CD14-positive monocyte (primary cell): ENCODE measurements around the gene STT3B. TPM values are rescaled to one million over a fixed set of nuclear protein-coding genes. Genes with fewer than 3 reads are reported as not detected.

ENCODE experiments used
- DNase-seq, 3 donors: peaks; one replicate each; pipeline ENCODE4 v3.0.0-alpha.2; 2011 to 2022
- H2AFZ ChIP-seq: 2 replicates; pipeline ENCODE4 v1.6.0; 2012; ENCODE audit warnings: mild to moderate bottlenecking, low read depth, low read length, inconsistent platforms; ENCODE audit not compliant: insufficient read depth, poor library complexity, severe bottlenecking
- H3K27ac ChIP-seq, 2 donors: 1 replicate in 1 of 2; 2 replicates in 1 of 2; pipeline ENCODE4 v1.5.1; 2012 to 2013; ENCODE audit warnings: low read length in 2 of 2, control low read depth in 1 of 2, inconsistent platforms in 1 of 2, low read depth in 1 of 2, mild to moderate bottlenecking in 1 of 2
- H3K27me3 ChIP-seq, 2 donors: one replicate each; pipeline versions ENCODE4 v1.6.0 to v1.6.1; 2011 to 2013; ENCODE audit warnings: low read length in 2 of 2; ENCODE audit not compliant: control insufficient read depth in 2 of 2, insufficient read depth in 2 of 2
- H3K36me3 ChIP-seq, 2 donors: replicated peaks in 1 of 2; 1 replicate in 1 of 2; 2 replicates in 1 of 2; pipeline versions ENCODE4 v1.5.1 to v1.6.1; 2012 to 2013; ENCODE audit warnings: low read length in 2 of 2, control low read depth in 1 of 2, inconsistent platforms in 1 of 2, mild to moderate bottlenecking in 1 of 2; ENCODE audit not compliant: insufficient read depth in 2 of 2, control insufficient read depth in 1 of 2
- H3K4me1 ChIP-seq, 2 donors: 1 replicate in 1 of 2; 2 replicates in 1 of 2; pipeline versions ENCODE4 v1.5.1 to v1.6.1; 2012 to 2013; ENCODE audit warnings: low read length in 2 of 2, control low read depth in 1 of 2, inconsistent platforms in 1 of 2, mild to moderate bottlenecking in 1 of 2, moderate library complexity in 1 of 2; ENCODE audit not compliant: insufficient read depth in 2 of 2, control insufficient read depth in 1 of 2
- H3K4me2 ChIP-seq: replicated peaks from 2 replicates; pipeline ENCODE3; 2012; ENCODE audit warnings: low read length, moderate library complexity, mild to moderate bottlenecking; ENCODE audit not compliant: poor library complexity, severe bottlenecking; ENCODE audit errors: extremely low read depth
- H3K4me3 ChIP-seq, 3 experiments: fragments of 200-600 bp in 1 of 3; sonication (generic) in 1 of 3; replicated peaks in 1 of 3; 1 replicate in 2 of 3; 2 replicates in 1 of 3; pipeline ENCODE4 v1.5.1; 2011 to 2013; ENCODE audit warnings: low read length in 3 of 3, mild to moderate bottlenecking in 3 of 3, control low read depth in 2 of 3, low read depth in 2 of 3, inconsistent platforms in 1 of 3, moderate library complexity in 1 of 3
- H3K79me2 ChIP-seq: 2 replicates; pipeline ENCODE4 v1.6.0; 2012; ENCODE audit warnings: mild to moderate bottlenecking, control low read depth, inconsistent platforms, low read length, moderate library complexity; ENCODE audit not compliant: insufficient read depth
- H3K9ac ChIP-seq: 2 replicates; pipeline ENCODE4 v1.6.0; 2017; ENCODE audit warnings: low read length, mild to moderate bottlenecking; ENCODE audit not compliant: insufficient read depth, poor library complexity, severe bottlenecking
- H3K9me3 ChIP-seq, 2 donors: replicated peaks in 1 of 2; 1 replicate in 1 of 2; 2 replicates in 1 of 2; pipeline versions ENCODE4 v1.5.1 to v1.6.1; 2012 to 2013; ENCODE audit warnings: low read length in 2 of 2, control low read depth in 1 of 2; ENCODE audit not compliant: control insufficient read depth in 1 of 2, insufficient read depth in 1 of 2
- H4K20me1 ChIP-seq: 2 replicates; pipeline ENCODE4 v1.6.0; 2012; ENCODE audit warnings: mild to moderate bottlenecking, low read length, control low read depth, moderate library complexity; ENCODE audit not compliant: insufficient read depth
- H3K27ac Mint-ChIP-seq, 7 donors: one replicate each; pipeline ENCODE4 v1.8.0; 2020; ENCODE audit warnings: mild to moderate bottlenecking in 7 of 7, mixed read lengths in 7 of 7, moderate library complexity in 6 of 7, inconsistent platforms in 2 of 7
- H3K27me3 Mint-ChIP-seq, 3 donors: one replicate each; pipeline ENCODE4 v1.8.0; 2021 to 2022; ENCODE audit warnings: low read depth in 3 of 3, mild to moderate bottlenecking in 3 of 3, mixed read lengths in 3 of 3, moderate library complexity in 3 of 3, inconsistent platforms in 1 of 3
- H3K36me3 Mint-ChIP-seq, 2 donors: one replicate each; pipeline ENCODE4 v1.8.0; 2020; ENCODE audit warnings: mixed read lengths in 2 of 2, inconsistent platforms in 1 of 2, mild to moderate bottlenecking in 1 of 2
- H3K4me1 Mint-ChIP-seq: one replicate; pipeline ENCODE4 v1.8.0; 2020; ENCODE audit warnings: mild to moderate bottlenecking, mixed read lengths
- H3K4me3 Mint-ChIP-seq, 2 donors: one replicate each; pipeline ENCODE4 v1.8.0; 2020; ENCODE audit warnings: mild to moderate bottlenecking in 2 of 2, mixed read lengths in 2 of 2, moderate library complexity in 1 of 2
- H3K9me3 Mint-ChIP-seq, 7 donors: one replicate each; pipeline ENCODE4 v1.8.0; 2020 to 2022; ENCODE audit warnings: mixed read lengths in 7 of 7, mild to moderate bottlenecking in 6 of 7, moderate library complexity in 6 of 7, inconsistent platforms in 2 of 7
- CTCF ChIP-seq: fragments of 200-600 bp; IDR thresholded peaks from one replicate; pipeline ENCODE4 v1.8.0; 2022; ENCODE audit warnings: antibody characterized with exemption, mild to moderate bottlenecking
- WGBS: methylation state at CpG from one replicate; pipeline ENCODE4 v1.1.5; 2013; ENCODE audit warnings: missing lambda C conversion rate; ENCODE audit not compliant: insufficient coverage; 5-methylcytosine and 5-hydroxymethylcytosine counted together
- intact Hi-C, 2 donors: fragments of 100-400 bp; cut with micrococcal nuclease; formaldehyde crosslinking; loops; one replicate each; pipeline versions ENCODE4 v1.15.0 to v1.15.1; 2023
- polyA plus RNA-seq, 3 donors: library from polyadenylated mRNA; depleted of rRNA in 1 of 3; unstranded in 2 of 3; stranded (reverse) in 1 of 3; fragments of 300-500 nt in 2 of 3; fragments of >200 nt in 1 of 3; fragmentation: Illumina TruSeq in 2 of 3; gene quantifications; 1 replicate in 2 of 3; 2 replicates in 1 of 3; pipeline ENCODE4 v1.2.3, GENCODE V29; 2012 to 2021

The STT3B gene
- polyA plus RNA-seq, 3 donors, result 47.3 to 97.0 (median 86.3) TPM

GRCh38 chr3:31553258-31553657 is 20.5 kb downstream of the STT3B start:
- Histone ChIP-seq H3K9me3 (peaks cover 0 to 6% of the 10 kb centered on the region in 2 donors), H3K27me3 (no peaks in the 10 kb centered on the region), H3K27ac (no peak overlapping the region), H4K20me1 (peaks cover 98% of the 10 kb centered on the region), H3K4me1 (peaks cover 0 to 6% of the 10 kb centered on the region in 2 donors), H3K36me3 (no peaks in the 10 kb centered on the region), H3K9ac (no peak overlapping the region), H3K4me2 (no peak overlapping the region), H2AFZ (no peak overlapping the region), H3K79me2 (peaks cover 100% of the 10 kb centered on the region), H3K4me3 (no peak overlapping the region)
- Mint-ChIP-seq H3K27me3 (no peaks in the 10 kb centered on the region), H3K36me3 (peaks cover 0 to 3% of the 10 kb centered on the region in 2 donors), H3K27ac (no peak overlapping the region), H3K4me3 (no peak overlapping the region), H3K9me3 (peaks cover 1 to 7% (median 5%) of the 10 kb centered on the region in 7 donors), H3K4me1 (peaks cover 11% of the 10 kb centered on the region)
- 100% methylated on average over 1 of the region's 3 CpGs for WGBS
- no peak for DNase-seq
- intact Hi-C loops, result no loop called here
- TF ChIP-seq CTCF, result no peak

GRCh38 chr3:31555204-31555603 is 22.5 kb downstream of the STT3B start:
- H3K27me3 ChIP-seq, result no peaks in the 10 kb centered on the region
- intact Hi-C loops, result no loop called here
- H3K9ac ChIP-seq, result no peak overlapping the region
- WGBS, result no CpG with 5 or more reads among the region's 1 CpG
- no peaks in the 10 kb centered on the region for H3K36me3 ChIP-seq
- no peak for DNase-seq
- Mint-ChIP-seq H3K27ac (no peak overlapping the region), H3K36me3 (peaks cover 0 to 3% of the 10 kb centered on the region in 2 donors), H3K27me3 (no peaks in the 10 kb centered on the region), H3K9me3 (peaks cover 6 to 15% (median 12%) of the 10 kb centered on the region in 7 donors), H3K4me1 (peaks cover 16% of the 10 kb centered on the region), H3K4me3 (no peak overlapping the region)
- no peak for TF ChIP-seq CTCF
- H3K79me2 ChIP-seq, result peaks cover 100% of the 10 kb centered on the region
- no peak overlapping the region for H3K4me2 ChIP-seq
- H3K9me3 ChIP-seq, result peaks cover 3 to 6% of the 10 kb centered on the region in 2 donors
- H3K27ac ChIP-seq, result no peak overlapping the region
- peaks cover 99% of the 10 kb centered on the region for H4K20me1 ChIP-seq
- no peaks in the 10 kb centered on the region for H3K4me1 ChIP-seq
- H3K4me3 ChIP-seq, result no peak overlapping the region
- H2AFZ ChIP-seq, result no peak overlapping the region
